Ishikawa (cell line): ENCODE data around the gene RASSF5.

Experiments
- CEBPB ChIP-seq: IDR thresholded peaks from 2 replicates; pipeline ENCODE4 v1.6.1; 2012
- CREB1 ChIP-seq: IDR thresholded peaks from 2 replicates; pipeline ENCODE4 v1.6.1; 2012; ENCODE audit warnings: low read depth
- EGR1 ChIP-seq: IDR thresholded peaks from 2 replicates; pipeline ENCODE4 v1.6.1; 2012
- EP300 ChIP-seq: IDR thresholded peaks from 2 replicates; pipeline ENCODE4 v1.6.1; 2012; ENCODE audit warnings: borderline replicate concordance
- FOXM1 ChIP-seq: IDR thresholded peaks from 2 replicates; pipeline ENCODE4 v1.6.1; 2012; ENCODE audit warnings: low read depth, borderline replicate concordance
- MAX ChIP-seq: IDR thresholded peaks from 2 replicates; pipeline ENCODE4 v1.6.1; 2012
- NFIC ChIP-seq: IDR thresholded peaks from 2 replicates; pipeline ENCODE4 v1.6.1; 2012
- RAD21 ChIP-seq: IDR thresholded peaks from 2 replicates; pipeline ENCODE4 v1.6.1; 2012; ENCODE audit warnings: low read depth
- REST ChIP-seq: IDR thresholded peaks from 2 replicates; pipeline ENCODE4 v1.6.1; 2012; ENCODE audit warnings: low read depth, mild to moderate bottlenecking
- TAF1 ChIP-seq: IDR thresholded peaks from 2 replicates; pipeline ENCODE4 v1.6.1; 2012; ENCODE audit warnings: low read depth, mild to moderate bottlenecking
- TCF12 ChIP-seq: IDR thresholded peaks from 2 replicates; pipeline ENCODE4 v1.6.1; 2012; ENCODE audit warnings: low read depth
- TEAD4 ChIP-seq: IDR thresholded peaks from 2 replicates; pipeline ENCODE4 v1.6.1; 2012
- USF1 ChIP-seq: IDR thresholded peaks from 2 replicates; pipeline ENCODE4 v1.6.1; 2012
- YY1 ChIP-seq: IDR thresholded peaks from 2 replicates; pipeline ENCODE4 v1.6.1; 2012; ENCODE audit warnings: low read depth
- ZBTB7A ChIP-seq: IDR thresholded peaks from 2 replicates; pipeline ENCODE4 v1.6.1; 2012; ENCODE audit warnings: low read depth

Gene RASSF5

GRCh38 chr1:206593351-206593925 is 86.1 kb downstream of the RASSF5 start:
- TF ChIP-seq CEBPB (no peak), RAD21 (no peak), NFIC (no peak), REST (no peak), FOXM1 (no peak), TEAD4 (no peak), CREB1 (no peak), ZBTB7A (no peak), EGR1 (no peak), TCF12 (no peak), MAX (no peak), YY1 (no peak), EP300 (no peak), USF1 (no peak), TAF1 (no peak)

- no peak for TF ChIP-seq CEBPB
- no peak for TF ChIP-seq TCF12
- TF ChIP-seq REST = no peak
- no peak for TF ChIP-seq ZBTB7A
- no peak for TF ChIP-seq TEAD4
- TF ChIP-seq EP300 = no peak
- no peak for TF ChIP-seq EGR1
- no peak for TF ChIP-seq NFIC
- TF ChIP-seq TAF1 = no peak
- no peak for TF ChIP-seq CREB1
- TF ChIP-seq YY1 = no peak
- TF ChIP-seq RAD21 = no peak
These were observed 88.4 kb downstream of the RASSF5 start for GRCh38 chr1:206595581-206596318.

GRCh38 chr1:206596319-206596666 is 89.0 kb downstream of the RASSF5 start:
- TF ChIP-seq TAF1 (no peak), NFIC (no peak), MAX (no peak), CREB1 (no peak), ZBTB7A (no peak), TEAD4 (no peak), EP300 (no peak), RAD21 (no peak), EGR1 (no peak), CEBPB (no peak), TCF12 (no peak), REST (no peak), FOXM1 (no peak), USF1 (no peak), YY1 (no peak)

DNA sequence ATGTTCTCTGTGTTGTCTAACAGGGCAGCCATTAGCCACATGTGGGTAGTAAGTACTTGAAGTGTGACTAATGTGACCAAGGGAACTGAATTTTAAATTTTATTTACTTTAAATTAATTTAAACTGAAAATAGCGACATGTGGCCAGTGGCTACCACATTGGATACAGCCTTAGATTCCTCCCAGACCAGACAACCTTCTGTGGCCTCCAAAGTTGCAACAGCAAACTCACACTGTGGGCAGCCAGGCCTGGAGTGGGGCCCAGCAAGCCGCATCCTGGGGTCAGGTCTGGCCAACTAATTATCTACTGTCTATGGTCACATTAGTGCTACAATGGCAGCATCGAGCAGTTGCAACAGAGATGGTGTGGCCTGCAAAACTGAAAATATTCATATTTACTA is 93.2 kb downstream of the RASSF5 start:
- TF ChIP-seq NFIC = no peak
- no peak for TF ChIP-seq TAF1
- TF ChIP-seq TEAD4 = no peak
- no peak for TF ChIP-seq TCF12
- no peak for TF ChIP-seq RAD21
- no peak for TF ChIP-seq EGR1
- TF ChIP-seq REST = no peak
